Measurements from ENCODE around the gene PLEKHJ1.

DNA sequence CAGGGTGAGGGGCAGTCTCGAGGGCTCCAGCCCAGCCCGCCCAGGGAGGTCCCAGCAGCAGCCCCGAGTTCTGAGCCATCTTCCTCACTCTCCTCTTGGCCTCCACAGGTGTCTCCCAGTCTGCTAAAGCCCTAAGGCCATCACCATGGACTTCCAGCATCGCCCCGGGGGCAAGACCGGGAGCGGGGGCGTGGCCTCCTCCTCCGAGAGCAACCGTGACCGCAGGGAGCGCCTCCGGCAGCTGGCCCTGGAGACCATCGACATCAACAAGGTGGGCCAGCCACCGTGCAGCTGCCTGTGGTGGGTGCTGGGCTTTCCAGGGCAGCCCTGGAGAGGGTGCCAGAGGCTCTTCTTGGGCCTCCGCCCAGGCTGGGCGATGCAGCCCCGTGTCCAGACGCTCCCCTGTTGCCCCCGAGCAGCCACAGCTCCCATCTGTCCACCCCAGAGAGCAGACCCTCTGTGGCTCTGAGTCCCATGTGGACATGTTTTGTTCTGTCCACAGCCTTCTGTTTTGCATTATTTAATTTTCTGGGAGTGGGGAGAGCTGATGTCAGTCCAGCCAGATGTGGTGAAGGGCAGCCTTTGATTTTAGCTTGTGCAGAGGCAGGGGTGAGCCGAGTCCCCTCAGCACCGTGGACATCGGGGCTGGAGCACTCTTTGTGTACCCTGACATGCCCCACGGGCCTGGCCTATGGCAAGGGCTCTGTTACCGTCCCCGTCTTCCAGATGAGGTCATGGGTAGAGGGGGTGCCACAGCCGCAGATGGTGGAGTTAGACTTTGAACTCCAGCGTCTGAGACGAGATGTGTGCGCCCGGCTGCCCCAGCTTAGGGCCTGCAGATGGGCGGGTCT, 7.4 kb upstream of the PLEKHJ1 start:
- TF ChIP-seq EGR1 (IDR thresholded peaks at IDR 0.05; ENCODE audit: low read depth in 2 of 2) (no peak), FOXA1 (IDR thresholded peaks at IDR 0.05) (no peak), YY1 (IDR thresholded peaks at IDR 0.05) (no peak), RXRA (IDR thresholded peaks at IDR 0.05) (no peak), SP1 (IDR thresholded peaks at IDR 0.05) (no peak), TAF1 (conservative IDR thresholded peaks at IDR 0.05) (no peak), RAD21 (IDR thresholded peaks at IDR 0.05) (no peak), GABPA (IDR thresholded peaks at IDR 0.05 in 1 of 2, conservative IDR thresholded peaks at IDR 0.05 in 1 of 2) (no peak), FOXA2 (IDR thresholded peaks at IDR 0.05) (no peak)
- TF ChIP-seq, protein P1, sequence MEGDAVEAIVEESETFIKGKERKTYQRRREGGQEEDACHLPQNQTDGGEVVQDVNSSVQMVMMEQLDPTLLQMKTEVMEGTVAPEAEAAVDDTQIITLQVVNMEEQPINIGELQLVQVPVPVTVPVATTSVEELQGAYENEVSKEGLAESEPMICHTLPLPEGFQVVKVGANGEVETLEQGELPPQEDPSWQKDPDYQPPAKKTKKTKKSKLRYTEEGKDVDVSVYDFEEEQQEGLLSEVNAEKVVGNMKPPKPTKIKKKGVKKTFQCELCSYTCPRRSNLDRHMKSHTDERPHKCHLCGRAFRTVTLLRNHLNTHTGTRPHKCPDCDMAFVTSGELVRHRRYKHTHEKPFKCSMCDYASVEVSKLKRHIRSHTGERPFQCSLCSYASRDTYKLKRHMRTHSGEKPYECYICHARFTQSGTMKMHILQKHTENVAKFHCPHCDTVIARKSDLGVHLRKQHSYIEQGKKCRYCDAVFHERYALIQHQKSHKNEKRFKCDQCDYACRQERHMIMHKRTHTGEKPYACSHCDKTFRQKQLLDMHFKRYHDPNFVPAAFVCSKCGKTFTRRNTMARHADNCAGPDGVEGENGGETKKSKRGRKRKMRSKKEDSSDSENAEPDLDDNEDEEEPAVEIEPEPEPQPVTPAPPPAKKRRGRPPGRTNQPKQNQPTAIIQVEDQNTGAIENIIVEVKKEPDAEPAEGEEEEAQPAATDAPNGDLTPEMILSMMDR (IDR thresholded peaks at IDR 0.05; ENCODE audit: low read depth, low read length, missing input control): no peak
- TF ChIP-seq, protein P2, sequence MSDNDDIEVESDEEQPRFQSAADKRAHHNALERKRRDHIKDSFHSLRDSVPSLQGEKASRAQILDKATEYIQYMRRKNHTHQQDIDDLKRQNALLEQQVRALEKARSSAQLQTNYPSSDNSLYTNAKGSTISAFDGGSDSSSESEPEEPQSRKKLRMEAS (IDR thresholded peaks at IDR 0.05): no peak
- TF ChIP-seq, protein P3, sequence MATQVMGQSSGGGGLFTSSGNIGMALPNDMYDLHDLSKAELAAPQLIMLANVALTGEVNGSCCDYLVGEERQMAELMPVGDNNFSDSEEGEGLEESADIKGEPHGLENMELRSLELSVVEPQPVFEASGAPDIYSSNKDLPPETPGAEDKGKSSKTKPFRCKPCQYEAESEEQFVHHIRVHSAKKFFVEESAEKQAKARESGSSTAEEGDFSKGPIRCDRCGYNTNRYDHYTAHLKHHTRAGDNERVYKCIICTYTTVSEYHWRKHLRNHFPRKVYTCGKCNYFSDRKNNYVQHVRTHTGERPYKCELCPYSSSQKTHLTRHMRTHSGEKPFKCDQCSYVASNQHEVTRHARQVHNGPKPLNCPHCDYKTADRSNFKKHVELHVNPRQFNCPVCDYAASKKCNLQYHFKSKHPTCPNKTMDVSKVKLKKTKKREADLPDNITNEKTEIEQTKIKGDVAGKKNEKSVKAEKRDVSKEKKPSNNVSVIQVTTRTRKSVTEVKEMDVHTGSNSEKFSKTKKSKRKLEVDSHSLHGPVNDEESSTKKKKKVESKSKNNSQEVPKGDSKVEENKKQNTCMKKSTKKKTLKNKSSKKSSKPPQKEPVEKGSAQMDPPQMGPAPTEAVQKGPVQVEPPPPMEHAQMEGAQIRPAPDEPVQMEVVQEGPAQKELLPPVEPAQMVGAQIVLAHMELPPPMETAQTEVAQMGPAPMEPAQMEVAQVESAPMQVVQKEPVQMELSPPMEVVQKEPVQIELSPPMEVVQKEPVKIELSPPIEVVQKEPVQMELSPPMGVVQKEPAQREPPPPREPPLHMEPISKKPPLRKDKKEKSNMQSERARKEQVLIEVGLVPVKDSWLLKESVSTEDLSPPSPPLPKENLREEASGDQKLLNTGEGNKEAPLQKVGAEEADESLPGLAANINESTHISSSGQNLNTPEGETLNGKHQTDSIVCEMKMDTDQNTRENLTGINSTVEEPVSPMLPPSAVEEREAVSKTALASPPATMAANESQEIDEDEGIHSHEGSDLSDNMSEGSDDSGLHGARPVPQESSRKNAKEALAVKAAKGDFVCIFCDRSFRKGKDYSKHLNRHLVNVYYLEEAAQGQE (IDR thresholded peaks at IDR 0.05): no peak
